ENCODE measurements around the gene JAKMIP1.

Gene JAKMIP1

DNA sequence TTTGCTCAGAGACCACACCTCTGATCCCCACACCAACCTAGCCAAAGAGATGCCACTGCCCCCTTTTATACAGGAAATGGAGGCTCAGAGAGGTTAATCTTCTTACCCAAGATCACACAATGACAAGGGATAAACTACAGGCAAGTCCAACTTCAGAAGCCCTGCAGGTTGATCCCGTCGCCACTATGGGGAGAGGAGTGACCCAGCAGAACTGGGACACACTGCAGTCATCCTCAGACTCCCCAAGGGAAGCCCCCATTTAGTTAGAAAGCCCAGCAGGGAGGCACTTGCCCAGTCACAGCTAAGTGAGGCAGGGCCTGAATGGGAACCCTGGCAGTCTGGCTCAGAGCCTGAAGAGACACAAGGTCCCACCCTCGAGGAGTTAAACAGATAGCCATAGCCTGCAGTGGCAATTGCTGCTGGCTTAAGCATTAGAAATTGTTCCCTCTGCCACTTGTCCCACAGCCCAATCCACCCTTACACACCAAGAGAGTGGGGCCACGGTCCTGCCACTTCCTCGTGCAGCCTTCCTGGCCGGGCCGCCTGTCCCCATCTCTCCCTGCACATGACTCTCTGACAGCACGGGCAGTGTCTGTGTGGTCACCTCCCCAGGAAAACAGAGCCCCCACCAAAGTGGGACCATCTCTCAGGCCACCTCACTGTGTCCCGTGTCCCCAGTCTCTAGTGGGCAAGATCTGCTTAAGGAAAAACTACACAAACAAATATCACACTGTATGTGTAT is 2.7 kb downstream of the JAKMIP1 start:
- Histone ChIP-seq H3K27ac (no peak overlapping the region), H3K79me2 (no peaks in the 10 kb centered on the region), H3K9ac (no peak overlapping the region), H3K4me1 (no peaks in the 10 kb centered on the region), H3K4me2 (ENCODE audit: low read length) (no peak overlapping the region), H3K36me3 (ENCODE audit: control insufficient read depth, insufficient read depth, low read length) (no peaks in the 10 kb centered on the region), H3K4me3 (ENCODE audit: low read depth, low read length) (no peak overlapping the region), H3K27me3 (ENCODE audit: control insufficient read depth, insufficient read depth, low read length) (peaks cover 4% of the 10 kb centered on the region), H2AFZ (no peak overlapping the region), H3K9me3 (ENCODE audit: control insufficient read depth, low read length) (no peaks in the 10 kb centered on the region)
- TF ChIP-seq, protein P1, sequence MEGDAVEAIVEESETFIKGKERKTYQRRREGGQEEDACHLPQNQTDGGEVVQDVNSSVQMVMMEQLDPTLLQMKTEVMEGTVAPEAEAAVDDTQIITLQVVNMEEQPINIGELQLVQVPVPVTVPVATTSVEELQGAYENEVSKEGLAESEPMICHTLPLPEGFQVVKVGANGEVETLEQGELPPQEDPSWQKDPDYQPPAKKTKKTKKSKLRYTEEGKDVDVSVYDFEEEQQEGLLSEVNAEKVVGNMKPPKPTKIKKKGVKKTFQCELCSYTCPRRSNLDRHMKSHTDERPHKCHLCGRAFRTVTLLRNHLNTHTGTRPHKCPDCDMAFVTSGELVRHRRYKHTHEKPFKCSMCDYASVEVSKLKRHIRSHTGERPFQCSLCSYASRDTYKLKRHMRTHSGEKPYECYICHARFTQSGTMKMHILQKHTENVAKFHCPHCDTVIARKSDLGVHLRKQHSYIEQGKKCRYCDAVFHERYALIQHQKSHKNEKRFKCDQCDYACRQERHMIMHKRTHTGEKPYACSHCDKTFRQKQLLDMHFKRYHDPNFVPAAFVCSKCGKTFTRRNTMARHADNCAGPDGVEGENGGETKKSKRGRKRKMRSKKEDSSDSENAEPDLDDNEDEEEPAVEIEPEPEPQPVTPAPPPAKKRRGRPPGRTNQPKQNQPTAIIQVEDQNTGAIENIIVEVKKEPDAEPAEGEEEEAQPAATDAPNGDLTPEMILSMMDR (IDR thresholded peaks at IDR 0.05): no peak

DNA sequence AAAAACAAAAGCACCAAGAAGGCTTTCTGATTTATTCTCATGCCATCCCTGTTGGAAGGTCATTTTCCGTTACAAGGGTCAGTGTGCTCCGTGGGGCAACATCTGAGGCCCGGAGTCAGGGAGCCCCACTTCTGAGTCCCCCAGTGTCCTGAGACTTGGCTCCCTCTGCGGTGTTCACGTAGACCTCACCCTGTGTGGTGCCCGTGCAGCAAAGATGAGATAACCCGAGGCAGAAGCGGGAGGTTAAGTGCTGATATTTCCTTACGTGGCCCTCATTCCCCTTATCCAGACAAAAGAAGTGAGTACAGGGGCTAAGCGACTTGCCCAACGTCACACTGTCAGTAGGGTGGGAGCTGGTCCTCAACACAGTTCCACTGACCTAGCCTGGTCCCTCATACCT is 3.5 kb downstream of the JAKMIP1 start:
- H3K79me2 ChIP-seq: no peaks in the 10 kb centered on the region
- H3K27ac ChIP-seq: no peak overlapping the region
- TF ChIP-seq, protein P1 (IDR thresholded peaks at IDR 0.05): no peak
- no peaks in the 10 kb centered on the region for H3K4me1 ChIP-seq
- peaks cover 4% of the 10 kb centered on the region for H3K27me3 ChIP-seq (ENCODE audit: control insufficient read depth, insufficient read depth, low read length)
- H3K9ac ChIP-seq: no peak overlapping the region
- no peak overlapping the region for H2AFZ ChIP-seq
- H3K36me3 ChIP-seq (ENCODE audit: control insufficient read depth, insufficient read depth, low read length): no peaks in the 10 kb centered on the region
- H3K9me3 ChIP-seq (ENCODE audit: control insufficient read depth, low read length): no peaks in the 10 kb centered on the region
- no peak overlapping the region for H3K4me2 ChIP-seq (ENCODE audit: low read length)
- no peak overlapping the region for H3K4me3 ChIP-seq (ENCODE audit: low read depth, low read length)

DNA sequence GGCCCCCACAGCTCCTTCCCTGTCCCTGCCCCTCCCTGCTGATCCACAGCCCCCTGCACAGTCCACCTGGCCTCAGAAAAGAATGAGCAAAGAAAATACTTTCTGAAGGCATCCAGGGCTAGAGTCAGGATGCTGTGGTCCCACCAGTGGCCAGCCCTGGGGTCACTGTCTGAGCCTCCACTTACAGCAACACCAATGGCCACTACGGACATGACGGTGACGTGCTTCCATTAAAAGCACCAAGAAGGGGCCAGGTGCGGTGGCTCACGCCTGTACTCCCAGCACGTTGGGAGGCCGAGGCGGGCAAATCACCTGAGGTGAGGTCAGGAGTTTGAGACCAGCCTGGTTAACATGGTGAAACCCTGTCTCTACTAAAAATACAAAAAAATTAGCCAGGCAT is 4.0 kb downstream of the JAKMIP1 start:
- Histone ChIP-seq H3K79me2 (no peaks in the 10 kb centered on the region), H3K9me3 (ENCODE audit: control insufficient read depth, low read length) (no peaks in the 10 kb centered on the region), H3K36me3 (ENCODE audit: control insufficient read depth, insufficient read depth, low read length) (no peaks in the 10 kb centered on the region), H3K27me3 (ENCODE audit: control insufficient read depth, insufficient read depth, low read length) (peaks cover 4% of the 10 kb centered on the region), H3K4me3 (ENCODE audit: low read depth, low read length) (no peak overlapping the region), H3K4me1 (no peaks in the 10 kb centered on the region), H3K27ac (no peak overlapping the region), H3K9ac (no peak overlapping the region), H3K4me2 (ENCODE audit: low read length) (no peak overlapping the region), H2AFZ (no peak overlapping the region)
- TF ChIP-seq, protein P1 (IDR thresholded peaks at IDR 0.05): no peak

DNA sequence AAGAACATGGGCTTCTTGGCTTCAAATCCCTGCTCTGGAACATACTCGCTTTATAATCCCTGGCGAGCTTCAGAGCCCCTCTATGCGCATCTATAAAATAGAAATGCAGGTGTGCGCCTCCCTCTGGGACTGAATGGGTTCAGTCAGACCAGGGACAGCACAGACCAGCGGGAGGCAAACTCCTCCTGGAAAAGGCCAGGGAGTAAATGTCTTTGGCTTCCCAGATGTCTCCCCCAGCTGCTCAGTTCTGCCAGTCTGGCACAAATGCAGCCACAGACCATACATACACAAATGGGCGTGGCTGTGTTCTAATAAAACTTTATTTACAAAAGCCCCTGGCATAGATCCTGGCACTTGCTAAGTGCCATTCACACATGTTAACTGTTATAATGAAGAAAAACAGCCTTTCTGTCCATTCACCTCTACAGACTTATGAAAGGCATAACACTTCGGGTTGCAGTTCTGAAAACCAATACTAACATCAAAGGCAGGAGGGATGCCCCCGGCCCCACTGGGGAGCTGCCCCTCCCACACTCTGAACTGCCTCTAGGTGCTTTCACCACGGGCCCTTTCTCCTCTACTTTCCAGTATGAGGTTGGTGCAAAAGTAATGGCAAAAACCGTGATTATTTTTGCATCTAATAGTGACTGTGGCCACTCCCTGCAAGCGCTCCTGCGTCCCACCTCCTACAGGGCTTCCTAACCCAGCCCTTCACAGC is 4.6 kb downstream of the JAKMIP1 start:
- no peaks in the 10 kb centered on the region for H3K4me1 ChIP-seq
- H3K9me3 ChIP-seq (ENCODE audit: control insufficient read depth, low read length): no peaks in the 10 kb centered on the region
- H3K27me3 ChIP-seq (ENCODE audit: control insufficient read depth, insufficient read depth, low read length): peaks cover 4% of the 10 kb centered on the region
- no peaks in the 10 kb centered on the region for H3K36me3 ChIP-seq (ENCODE audit: control insufficient read depth, insufficient read depth, low read length)
- no peak overlapping the region for H3K27ac ChIP-seq
- H3K9ac ChIP-seq: no peak overlapping the region
- H2AFZ ChIP-seq: no peak overlapping the region
- TF ChIP-seq, protein P1 (IDR thresholded peaks at IDR 0.05): no peak
- H3K4me3 ChIP-seq (ENCODE audit: low read depth, low read length): no peak overlapping the region
- H3K4me2 ChIP-seq (ENCODE audit: low read length): no peak overlapping the region
- H3K79me2 ChIP-seq: no peaks in the 10 kb centered on the region

Data from parathyroid adenoma (tissue), 2 donors.